DND-41 (cell line): Measurements from ENCODE around the gene PIN4.

Source experiments
- ATAC-seq: fragments of 200-7000 bp; cut with Tn5 transposase; 3 replicates; pipeline ENCODE4 v1.9.1; 2021; ENCODE audit warnings: low read depth; ENCODE audit not compliant: insufficient read depth
- DNase-seq: peaks from one replicate; pipeline ENCODE4 v3.0.0-alpha.2; 2020
- H2AFZ ChIP-seq: 2 replicates; pipeline ENCODE4 v1.6.0; 2012; ENCODE audit warnings: low read depth, low read length
- H3K27ac ChIP-seq: 2 replicates; pipeline ENCODE4 v1.5.1; 2012; ENCODE audit warnings: low read length, inconsistent platforms
- H3K27me3 ChIP-seq: fragments of 200-600 bp; sonication (generic); 2 replicates; pipeline ENCODE4 v1.6.0; 2012; ENCODE audit warnings: low read length, mild to moderate bottlenecking, inconsistent platforms; ENCODE audit not compliant: insufficient read depth, poor library complexity
- H3K36me3 ChIP-seq: 2 replicates; pipeline ENCODE4 v1.5.1; 2012; ENCODE audit warnings: low read length, inconsistent platforms; ENCODE audit not compliant: insufficient read depth
- H3K4me1 ChIP-seq: 2 replicates; pipeline ENCODE4 v1.5.1; 2012; ENCODE audit warnings: mild to moderate bottlenecking, low read length; ENCODE audit not compliant: insufficient read depth
- H3K4me2 ChIP-seq: 2 replicates; pipeline ENCODE4 v1.6.0; 2012; ENCODE audit warnings: mild to moderate bottlenecking, moderate library complexity, low read length, inconsistent platforms; ENCODE audit not compliant: insufficient read depth
- H3K4me3 ChIP-seq, 2 experiments: fragments of 200-600 bp in 1 of 2; shearing (Covaris generic) in 1 of 2; 2 replicates each; pipeline ENCODE4 v1.5.1; 2012 to 2016; ENCODE audit warnings: inconsistent platforms in 2 of 2, low read length in 2 of 2, mild to moderate bottlenecking in 2 of 2, low read depth in 1 of 2, moderate library complexity in 1 of 2
- H3K79me2 ChIP-seq: 2 replicates; pipeline ENCODE4 v1.6.0; 2012; ENCODE audit warnings: low read length, inconsistent platforms; ENCODE audit not compliant: insufficient read depth
- H3K9ac ChIP-seq: 2 replicates; pipeline ENCODE4 v1.6.0; 2012; ENCODE audit warnings: low read depth, mild to moderate bottlenecking, inconsistent platforms, low read length, moderate library complexity
- H3K9me3 ChIP-seq: 2 replicates; pipeline ENCODE4 v1.5.1; 2012; ENCODE audit warnings: low read length, moderate library complexity, mild to moderate bottlenecking, inconsistent platforms; ENCODE audit not compliant: insufficient read depth, severe bottlenecking
- H4K20me1 ChIP-seq: 2 replicates; pipeline ENCODE4 v1.6.0; 2012; ENCODE audit warnings: low read length; ENCODE audit not compliant: insufficient read depth
- CTCF ChIP-seq: IDR thresholded peaks from 2 replicates; pipeline ENCODE4 v1.5.1; 2012; ENCODE audit warnings: borderline replicate concordance, low read length, moderate library complexity, mild to moderate bottlenecking; ENCODE audit not compliant: poor library complexity, severe bottlenecking; ENCODE audit errors: extremely low read depth
- EZH2 ChIP-seq: IDR thresholded peaks from 3 replicates; pipeline ENCODE4 v1.6.1; 2012; ENCODE audit warnings: borderline replicate concordance, low read depth, mild to moderate bottlenecking, moderate library complexity, low read length, inconsistent platforms; ENCODE audit not compliant: severe bottlenecking

Gene PIN4

GRCh38 chrX:72137846-72138495, 43.6 kb upstream of the PIN4 start:
- DNase-seq, result no peak
- no peak overlapping the region for H3K4me2 ChIP-seq
- no peaks in the 10 kb centered on the region for H3K4me1 ChIP-seq
- no peak overlapping the region for H3K27ac ChIP-seq
- H3K36me3 ChIP-seq, result no peaks in the 10 kb centered on the region
- no peaks in the 10 kb centered on the region for H3K79me2 ChIP-seq
- no peak overlapping the region for H3K4me3 ChIP-seq
- H3K27me3 ChIP-seq, result no peaks in the 10 kb centered on the region
- no peaks in the 10 kb centered on the region for H4K20me1 ChIP-seq
- TF ChIP-seq CTCF, result no peak
- TF ChIP-seq EZH2, result no peak
- ATAC-seq, result no peak
- H2AFZ ChIP-seq, result no peak overlapping the region
- no peaks in the 10 kb centered on the region for H3K9me3 ChIP-seq
- H3K9ac ChIP-seq, result no peak overlapping the region

GRCh38 chrX:72139538-72139937, 42.0 kb upstream of the PIN4 start:
- H3K4me3 ChIP-seq, result no peak overlapping the region
- H3K4me2 ChIP-seq, result no peak overlapping the region
- H3K79me2 ChIP-seq, result no peaks in the 10 kb centered on the region
- H3K27me3 ChIP-seq, result no peaks in the 10 kb centered on the region
- ATAC-seq (no peak), DNase-seq (no peak)
- no peaks in the 10 kb centered on the region for H3K4me1 ChIP-seq
- no peak overlapping the region for H3K9ac ChIP-seq
- no peak overlapping the region for H3K27ac ChIP-seq
- no peaks in the 10 kb centered on the region for H4K20me1 ChIP-seq
- H3K36me3 ChIP-seq, result no peaks in the 10 kb centered on the region
- no peak for TF ChIP-seq EZH2
- no peak for TF ChIP-seq CTCF
- no peak overlapping the region for H2AFZ ChIP-seq
- H3K9me3 ChIP-seq, result no peaks in the 10 kb centered on the region

- DNase-seq (no peak), ATAC-seq (no peak)
- H3K79me2 ChIP-seq, result no peaks in the 10 kb centered on the region
- no peak overlapping the region for H3K9ac ChIP-seq
- H4K20me1 ChIP-seq, result no peaks in the 10 kb centered on the region
- no peaks in the 10 kb centered on the region for H3K36me3 ChIP-seq
- no peaks in the 10 kb centered on the region for H3K4me1 ChIP-seq
- H3K27ac ChIP-seq, result no peak overlapping the region
- H3K27me3 ChIP-seq, result no peaks in the 10 kb centered on the region
- H3K4me3 ChIP-seq, result no peak overlapping the region
- H3K4me2 ChIP-seq, result no peak overlapping the region
- H3K9me3 ChIP-seq, result no peaks in the 10 kb centered on the region
- H2AFZ ChIP-seq, result no peak overlapping the region
- TF ChIP-seq CTCF (no peak), EZH2 (no peak)
Measured at GRCh38 chrX:72141372-72142004, 40.1 kb upstream of the PIN4 start.
